ENCODE data around the gene MASP1. TPM values are rescaled to one million over a fixed set of nuclear protein-coding genes. Genes with fewer than 3 reads are reported as not detected.

Gene MASP1
- total and polyA plus RNA-seq, 2 of the 4 experiments (the other 2 are of a cell fraction) = 13.1 to 16.2 TPM

GRCh38 chr3:187321766-187322165 is 30.2 kb upstream of the MASP1 start:
- intact Hi-C loops (cut with micrococcal nuclease) (no loop called here), dilution Hi-C loops (cut with HindIII; ENCODE audit: low sequenced_read_pairs, unreplicated experiment) (loop anchor here (25.0 kb wide), 1 partner anchor 366 kb away; no protein-coding TSS in a partner anchor), in situ Hi-C loops (cut with MboI; ENCODE audit: low sequenced_read_pairs) (no loop called here)
- Histone ChIP-seq H2AFZ (replicated peaks; ENCODE audit: low read length, poor library complexity) (no peak overlapping the region), H3K27ac (ENCODE audit: insufficient read depth, low read length) (no peak overlapping the region), H3K9ac (ENCODE audit: low read depth, low read length) (no peak overlapping the region), H3K23ac (ENCODE audit: low read depth, low read length) (no peak overlapping the region), H2BK120ac (ENCODE audit: low read depth, low read length) (no peak overlapping the region), H3K36me3 (ENCODE audit: control insufficient read depth, insufficient read depth, low read length) (no peaks in the 10 kb centered on the region), H2AK5ac (ENCODE audit: low read depth, low read length) (no peak overlapping the region), H2AK9ac (replicated peaks; ENCODE audit: low read depth, low read length, poor library complexity) (no peak overlapping the region), H4K91ac (ENCODE audit: insufficient read depth, low read depth, low read length) (no peak overlapping the region), H3K4me2 (ENCODE audit: low read depth, low read length) (no peak overlapping the region), H3K9me1 (ENCODE audit: insufficient read depth, low read length) (no peaks in the 10 kb centered on the region), H3K79me1 (ENCODE audit: low read depth in 1 of 2, low read length in 2 of 2) (no peaks in the 10 kb centered on the region), H3K14ac (replicated peaks; ENCODE audit: low read depth, low read length) (no peak overlapping the region), H3K27me3 (ENCODE audit: control insufficient read depth, insufficient read depth, low read length) (peaks cover 15% of the 10 kb centered on the region), H4K20me1 (ENCODE audit: insufficient read depth, low read length) (no peaks in the 10 kb centered on the region), H3K18ac (ENCODE audit: low read depth, low read length) (no peak overlapping the region), H4K8ac (ENCODE audit: low read depth in 2 of 2, low read length in 2 of 2) (no peak overlapping the region), H3K9me3 (ENCODE audit: control insufficient read depth, insufficient read depth, low read length) (no peaks in the 10 kb centered on the region), H2BK15ac (ENCODE audit: low read depth, low read length) (no peak overlapping the region), H2BK5ac (ENCODE audit: low read depth, low read length, poor library complexity, severe bottlenecking) (no peak overlapping the region), H3K56ac (ENCODE audit: extremely low read depth, insufficient read depth, low read length) (no peak overlapping the region), H3K4ac (ENCODE audit: low read depth, low read length) (no peak overlapping the region), H3K4me3 (ENCODE audit: insufficient read depth, low read depth, low read length) (no peak overlapping the region), H4K5ac (ENCODE audit: low read depth, low read length) (no peak overlapping the region), H3K4me1 (ENCODE audit: control insufficient read depth, insufficient read depth, low read length) (peaks cover 2% of the 10 kb centered on the region; the same call in 1 of the 2 replicates), H2BK20ac (ENCODE audit: low read depth, low read length) (no peak overlapping the region)
- no peak for TF ChIP-seq NFE2L2 (IDR thresholded peaks at IDR 0.05; ENCODE audit: low read depth, low read length)
- no peak for TF ChIP-seq MAFK (IDR thresholded peaks at IDR 0.05; ENCODE audit: low read depth, low read length)
- no peak for TF ChIP-seq BHLHE40 (IDR thresholded peaks at IDR 0.05; ENCODE audit: low read depth, low read length)
- TF ChIP-seq USF2 (IDR thresholded peaks at IDR 0.05; ENCODE audit: low read depth, low read length) = no peak
- TF ChIP-seq FOS (IDR thresholded peaks at IDR 0.05; ENCODE audit: low read depth, low read length) = no peak
- no peak for TF ChIP-seq ELK1 (IDR thresholded peaks at IDR 0.05; ENCODE audit: borderline replicate concordance, low read depth, low read length)
- DNase-seq = no peak
- no TSS peak for BruUV-seq (replicated peaks)
- POLR2A ChIA-PET (ENCODE audit: unreplicated experiment) = no interaction called here
- CTCF ChIA-PET = interaction anchor here (0.7 to 8.6 kb wide), 3 partner anchors 8 to 357 kb away, joined by 3 to 168 read pairs (median 3); no protein-coding TSS in a partner anchor
- ATAC-seq (ENCODE audit: low read depth) = no peak
- no CpG with 5 or more reads among the region's 1 CpG for WGBS, 2 experiments (ENCODE audit: extremely low coverage in 2 of 2, insufficient read length in 1 of 2)

Measured in IMR-90 (cell line).